ENCODE results near the gene TYW3. TPM values are rescaled to one million over a fixed set of nuclear protein-coding genes. Genes with fewer than 3 reads are reported as not detected.
"Not testable (repeated sequence)": the region's sequence is repeated elsewhere in the genome, so short reads cannot be mapped to it uniquely, and the experiment has no call there.

TYW3 gene
- total and polyA plus RNA-seq, 8 donors: 5.0 to 12.4 (median 8.9) TPM

- WGBS, 2 donors: 94 to 100% methylated on average over 1 of the region's 1 CpG
- no peak for DNase-seq
- ATAC-seq: no peak
- FAIRE-seq: no peak
- Histone ChIP-seq H3K4me3 (no peak overlapping the region), H3K36me3 (peaks cover 0 to 44% (median 11%) of the 10 kb centered on the region in 3 donors), H3K4me1 (peaks cover 4 to 12% (median 6%) of the 10 kb centered on the region in 3 donors), H3K9me3 (no peaks in the 10 kb centered on the region), H3K27me3 (no peaks in the 10 kb centered on the region), H3K27ac (no peak overlapping the region)
- intact Hi-C loops (cut with DNase I): no loop called here
- no peak for TF ChIP-seq CTCF (IDR thresholded peaks at IDR 0.05)
Measured at GRCh38 chr1:74726063-74726462, 6.9 kb upstream of the TYW3 start.

GRCh38 chr1:74728736-74729135, 4.2 kb upstream of the TYW3 start:
- Histone ChIP-seq H3K27ac (no peak overlapping the region), H3K36me3 (peaks cover 0 to 18% (median under 1%) of the 10 kb centered on the region in 3 donors), H3K27me3 (no peaks in the 10 kb centered on the region), H3K9me3 (no peaks in the 10 kb centered on the region), H3K4me1 (peaks cover 4 to 12% (median 6%) of the 10 kb centered on the region in 3 donors), H3K4me3 (no peak overlapping the region)
- no peak for DNase-seq
- WGBS, 2 donors: 60 to 77% methylated on average over 3 of the region's 3 CpGs
- intact Hi-C loops (cut with DNase I): no loop called here
- FAIRE-seq: no peak
- TF ChIP-seq CTCF (IDR thresholded peaks at IDR 0.05): no peak
- ATAC-seq: no peak

- TF ChIP-seq CTCF (IDR thresholded peaks at IDR 0.05): no peak
- FAIRE-seq (no peak), DNase-seq (no peak), ATAC-seq (no peak)
- Histone ChIP-seq H3K36me3 (peaks cover 0 to 6% (median 0%) of the 10 kb centered on the region in 3 donors), H3K27ac (peak overlapping the region in 1 of 4 donors; percentile 97), H3K4me1 (peaks cover 4 to 21% (median 6%) of the 10 kb centered on the region in 3 donors), H3K9me3 (no peaks in the 10 kb centered on the region), H3K27me3 (no peaks in the 10 kb centered on the region), H3K4me3 (peak overlapping the region in 1 of 4 donors; percentile 66)
- 66 to 75% methylated on average over 6 of the region's 6 CpGs for WGBS, 2 donors
- intact Hi-C loops (cut with DNase I): no loop called here
Measured at GRCh38 chr1:74729741-74730478, 3.0 kb upstream of the TYW3 start.

GRCh38 chr1:74731399-74732052, 1.4 kb upstream of the TYW3 start:
- Histone ChIP-seq H3K4me3 (peak overlapping the region; percentile 16 to 66 (median 36)), H3K27ac (peak overlapping the region; percentile 79 to 97 (median 86)), H3K27me3 (no peaks in the 10 kb centered on the region), H3K4me1 (peaks cover 4 to 21% (median 6%) of the 10 kb centered on the region in 3 donors), H3K36me3 (peaks cover 0 to 6% (median 0%) of the 10 kb centered on the region in 3 donors), H3K9me3 (no peaks in the 10 kb centered on the region)
- FAIRE-seq: no peak
- DNase-seq: peak in 3 of 6 donors; percentile 33 to 55 (median 41)
- 6 to 12% methylated on average over 11 of the region's 11 CpGs for WGBS, 2 donors
- intact Hi-C loops (cut with DNase I): no loop called here
- peak; percentile 49 to 59 (median 56) for ATAC-seq
- no peak for TF ChIP-seq CTCF (IDR thresholded peaks at IDR 0.05)

GRCh38 chr1:74732071-74732946, 643 bp upstream of the TYW3 start:
- Histone ChIP-seq H3K27ac (peak overlapping the region; percentile 79 to 97 (median 86)), H3K4me3 (peak overlapping the region; percentile 54 to 70 (median 61)), H3K4me1 (peaks cover 4 to 21% (median 6%) of the 10 kb centered on the region in 3 donors)
- H3K36me3 ChIP-seq; FAIRE-seq; H3K27me3 ChIP-seq; H3K9me3 ChIP-seq; intact Hi-C loops (cut with DNase I): not testable (repeated sequence)
- 3 to 4% methylated on average over 13 to 17 of the region's 17 CpGs for WGBS, 2 donors
- DNase-seq (peak in 4 of 6 donors; percentile 24 to 60 (median 44)), ATAC-seq (peak; percentile 17 to 44 (median 26))
